ENCODE measurements around the gene INPPL1.

The INPPL1 gene

GRCh38 chr11:72231396-72232259 lies 7.1 kb downstream of the INPPL1 start:
- no peak for DNase-seq (ENCODE audit: low read depth in 2 of 2)

DNA sequence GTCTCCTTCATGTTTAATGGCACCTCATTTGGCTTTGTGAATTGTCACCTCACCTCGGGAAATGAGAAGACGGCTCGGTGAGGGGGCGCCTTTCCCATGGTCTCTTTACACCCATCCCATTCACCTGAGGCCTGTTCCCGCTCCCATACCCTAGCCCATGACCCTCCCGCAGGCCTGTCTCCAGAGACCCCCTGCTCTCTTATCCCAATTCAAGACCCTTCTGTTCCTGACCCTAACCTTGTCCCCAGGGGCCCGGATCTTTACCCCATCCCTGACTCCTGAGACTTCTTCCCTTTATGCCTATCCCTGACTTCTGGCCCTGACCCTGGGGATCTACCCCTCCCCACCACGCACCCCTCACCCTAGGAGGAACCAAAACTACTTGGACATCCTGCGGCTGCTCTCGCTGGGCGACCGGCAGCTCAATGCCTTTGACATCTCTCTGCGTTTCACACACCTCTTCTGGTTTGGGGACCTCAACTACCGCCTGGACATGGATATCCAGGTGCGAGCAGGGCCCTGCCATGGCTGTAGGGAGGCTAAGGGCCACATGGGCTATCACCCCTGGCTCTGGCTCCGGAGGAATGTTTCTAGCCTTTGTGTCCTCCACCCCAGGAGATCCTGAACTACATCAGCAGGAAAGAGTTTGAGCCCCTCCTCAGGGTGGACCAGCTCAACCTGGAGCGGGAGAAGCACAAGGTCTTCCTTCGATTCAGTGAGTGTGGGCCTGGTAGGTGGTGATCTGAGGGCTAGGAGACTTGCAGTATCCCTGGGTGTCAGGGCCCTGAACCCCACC lies 7.9 kb downstream of the INPPL1 start:
- DNase-seq (ENCODE audit: low read depth in 2 of 2) = no peak

- no peak for DNase-seq (ENCODE audit: low read depth in 2 of 2)
These were observed 8.6 kb downstream of the INPPL1 start for GRCh38 chr11:72233056-72233772.

DNA sequence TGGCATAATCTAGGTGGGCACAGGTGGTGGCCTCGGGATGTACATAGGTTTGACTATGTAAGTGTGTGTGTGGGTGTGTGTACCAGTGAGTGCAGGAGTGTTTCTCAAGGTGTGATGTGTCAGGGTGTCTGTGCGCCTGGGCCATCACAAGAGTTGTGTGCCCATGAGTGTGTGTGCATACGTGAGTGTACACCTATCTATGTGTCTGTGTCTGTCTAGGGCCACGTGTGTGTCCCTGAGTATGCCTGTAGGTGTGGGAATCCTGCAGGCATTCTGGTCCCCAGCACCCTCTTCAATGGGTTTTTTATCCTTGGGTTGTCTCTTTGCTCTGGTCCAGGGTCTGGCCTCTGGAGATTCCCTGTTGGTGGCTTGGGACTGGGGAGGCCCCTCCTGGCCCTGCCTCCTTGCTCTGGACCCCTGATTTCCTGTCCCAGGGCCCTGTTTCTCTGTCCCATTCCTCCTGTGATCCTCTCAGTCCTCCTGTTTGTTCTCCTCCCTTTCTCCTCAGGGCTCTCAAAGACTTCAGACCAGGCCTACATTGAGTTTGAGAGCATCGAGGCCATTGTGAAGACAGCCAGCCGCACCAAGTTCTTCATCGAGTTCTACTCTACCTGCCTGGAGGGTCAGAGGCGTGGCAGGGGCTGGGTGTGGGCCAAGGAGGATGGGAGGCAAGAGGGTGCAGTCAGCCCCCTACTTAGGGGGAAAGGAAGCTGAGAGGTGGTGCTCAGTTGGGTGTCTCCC lies 9.4 kb downstream of the INPPL1 start:
- no peak for DNase-seq (ENCODE audit: low read depth in 2 of 2)

DNA sequence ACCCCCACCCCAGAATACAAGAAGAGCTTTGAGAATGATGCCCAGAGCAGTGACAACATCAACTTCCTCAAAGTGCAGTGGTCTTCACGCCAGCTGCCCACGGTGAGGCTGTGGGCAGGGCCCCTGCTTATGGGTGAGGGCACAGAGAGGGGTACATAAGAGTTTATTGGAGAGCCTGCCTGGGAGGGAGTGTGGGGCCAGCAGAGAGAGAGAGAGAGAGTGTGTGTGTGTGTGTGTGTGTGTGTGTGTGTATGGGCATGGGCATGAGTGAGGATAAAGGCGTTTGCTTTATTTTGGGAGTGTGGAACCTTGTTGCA lies 9.9 kb downstream of the INPPL1 start:
- no peak for DNase-seq (ENCODE audit: low read depth in 2 of 2)

- no peak for DNase-seq (ENCODE audit: low read depth in 2 of 2)
These were observed 10.4 kb downstream of the INPPL1 start for GRCh38 chr11:72234920-72235319.

- no peak for DNase-seq (ENCODE audit: low read depth in 2 of 2)
These were observed 10.9 kb downstream of the INPPL1 start for GRCh38 chr11:72235351-72236057.

GRCh38 chr11:72236083-72236697 lies 11.6 kb downstream of the INPPL1 start:
- DNase-seq (ENCODE audit: low read depth in 2 of 2) = no peak

DNA sequence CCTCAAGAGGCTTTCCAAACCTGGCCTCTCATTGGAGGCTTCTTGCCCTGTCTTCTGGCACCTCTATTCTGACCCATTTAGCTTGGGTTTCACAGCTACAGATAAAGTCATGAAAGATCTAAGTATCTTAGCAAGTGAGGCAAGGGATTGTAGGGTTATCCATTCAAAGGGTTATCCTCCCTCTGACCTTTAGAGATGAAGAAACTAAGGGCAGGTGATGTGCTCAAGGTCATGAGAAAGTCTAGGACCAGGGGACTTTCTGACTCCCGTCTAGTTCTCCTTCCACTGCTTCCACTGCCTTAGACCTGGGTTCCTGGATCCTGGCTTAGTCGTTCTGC lies 12.2 kb downstream of the INPPL1 start:
- DNase-seq (ENCODE audit: low read depth in 2 of 2) = no peak

- no peak for DNase-seq (ENCODE audit: low read depth in 2 of 2)
These were observed 12.8 kb downstream of the INPPL1 start for GRCh38 chr11:72237112-72237931.

GRCh38 chr11:72238040-72238450 lies 13.5 kb downstream of the INPPL1 start:
- DNase-seq (ENCODE audit: low read depth in 2 of 2) = no peak

DNA sequence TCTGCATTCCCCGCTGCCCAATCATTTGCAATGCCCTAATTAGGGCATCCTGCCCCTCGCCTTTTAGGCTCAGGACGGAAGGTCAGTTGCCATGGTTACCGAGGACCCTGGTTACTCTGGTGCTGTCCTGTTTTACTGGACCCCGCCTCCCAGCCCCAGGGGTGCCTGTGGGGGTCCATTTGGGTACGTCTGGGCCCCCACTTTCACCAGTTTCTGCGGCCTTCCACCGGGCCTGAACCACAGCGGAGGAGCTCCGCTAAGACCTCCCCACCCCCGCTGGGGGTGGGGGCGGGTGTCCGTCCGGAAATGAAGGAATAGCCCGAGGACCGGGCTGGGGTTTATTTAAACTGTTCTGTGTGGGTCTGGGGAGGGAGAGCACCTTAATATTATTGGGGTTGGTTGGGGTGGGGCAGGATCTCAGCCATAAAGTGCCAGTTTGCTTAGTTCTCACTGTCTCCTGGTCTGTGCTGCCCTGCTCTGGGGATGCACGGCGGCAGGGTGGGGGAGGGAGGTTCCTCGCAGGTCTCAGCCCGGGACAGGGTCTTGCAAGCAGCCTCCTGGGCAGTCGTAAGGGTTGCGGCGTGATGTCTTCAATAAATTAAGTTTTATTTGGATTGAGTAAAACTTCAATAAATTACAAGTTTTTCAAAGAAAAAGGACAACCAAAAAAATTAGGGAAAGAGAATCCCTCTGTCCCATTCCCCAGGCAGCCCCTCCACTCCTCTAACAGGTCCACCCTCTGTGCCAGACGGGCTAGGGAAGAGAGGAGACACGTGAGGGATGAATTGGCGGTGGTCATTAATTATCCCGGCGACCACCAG lies 14.1 kb downstream of the INPPL1 start:
- DNase-seq (ENCODE audit: low read depth in 2 of 2) = no peak

DNA sequence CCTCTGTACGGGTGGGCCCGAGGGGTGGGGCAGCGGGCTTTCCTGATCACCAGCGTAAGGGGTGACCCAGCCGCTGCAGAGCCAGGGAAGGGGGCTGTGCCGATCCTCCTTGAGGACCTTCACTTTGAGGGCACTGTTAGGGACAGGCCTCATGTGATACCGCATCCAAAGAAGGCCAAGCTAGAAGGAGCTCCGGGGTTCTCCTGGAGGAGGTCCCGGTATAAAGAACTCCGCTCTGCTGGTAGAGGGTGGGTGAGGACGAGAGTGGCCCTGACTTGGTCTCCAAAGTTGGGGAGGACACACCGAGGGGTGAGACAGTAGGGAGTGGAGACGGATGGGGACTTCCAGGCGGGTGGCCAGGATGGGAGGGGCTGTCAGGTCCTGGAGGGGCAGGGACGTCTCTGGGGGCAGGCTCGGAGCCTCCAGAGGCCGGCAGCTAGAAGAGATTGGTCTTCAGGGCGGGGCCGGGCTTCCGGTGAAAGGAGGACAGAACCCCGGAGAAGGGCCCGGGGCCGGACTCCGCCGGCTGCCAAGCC lies 14.8 kb downstream of the INPPL1 start:
- no peak for DNase-seq (ENCODE audit: low read depth in 2 of 2)

DNA sequence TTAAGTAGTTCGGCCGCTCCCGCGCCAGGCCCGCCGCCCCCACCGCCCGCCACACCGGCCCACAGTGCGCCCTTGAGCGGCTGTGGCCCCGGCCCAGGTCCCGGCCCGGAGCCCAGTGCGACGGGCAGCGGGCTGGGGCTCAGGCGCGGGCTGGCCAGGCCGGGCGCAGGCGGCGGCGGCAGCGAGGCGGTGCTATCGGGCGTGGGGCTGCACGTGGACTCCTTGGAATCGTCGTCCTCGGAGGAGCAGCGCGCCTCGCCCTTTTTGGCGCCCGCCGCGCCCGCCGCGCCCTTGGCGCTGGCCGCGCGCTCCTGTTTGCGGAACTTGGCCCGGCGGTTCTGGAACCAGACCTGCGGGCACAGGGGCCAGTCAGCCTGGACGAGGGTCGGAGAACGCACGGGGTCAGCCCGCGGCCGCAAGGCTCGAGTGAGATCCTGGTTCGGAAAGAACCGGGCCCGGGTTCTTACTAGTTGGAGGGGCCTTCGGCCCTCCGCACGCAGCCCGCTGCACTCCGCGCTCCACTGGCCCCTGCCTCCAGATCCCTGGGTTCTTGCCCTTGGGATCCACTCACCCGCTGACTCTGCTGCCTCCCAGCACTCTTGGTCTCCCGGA lies 15.4 kb downstream of the INPPL1 start:
- DNase-seq (ENCODE audit: low read depth in 2 of 2) = no peak

- DNase-seq (ENCODE audit: low read depth in 2 of 2) = no peak
These were observed 16.1 kb downstream of the INPPL1 start for GRCh38 chr11:72240461-72241290.

DNA sequence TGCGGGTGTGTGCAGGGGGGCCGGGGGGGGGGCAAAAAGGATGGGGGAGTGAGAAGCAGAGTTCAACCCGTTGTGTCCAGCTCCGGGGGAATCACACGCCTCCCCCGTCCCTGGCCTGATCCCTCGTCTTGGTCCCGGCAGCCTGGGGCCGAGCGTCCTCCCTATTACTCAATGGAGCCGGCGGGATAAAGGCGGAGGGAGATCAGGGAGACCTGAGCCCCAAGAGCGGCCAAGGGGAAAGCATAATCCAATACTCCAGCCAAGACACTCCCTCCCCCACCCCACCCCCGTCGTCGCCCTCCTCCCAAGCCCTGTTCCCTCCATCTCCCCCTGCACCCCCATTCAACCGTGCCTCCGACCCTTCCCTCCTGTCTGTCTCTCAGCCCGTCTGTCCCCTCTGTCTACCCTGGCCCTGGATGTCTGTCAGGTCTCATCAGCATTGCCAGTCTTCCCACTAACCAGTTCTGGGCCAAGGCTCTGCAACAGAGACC lies 16.8 kb downstream of the INPPL1 start:
- no peak for DNase-seq (ENCODE audit: low read depth in 2 of 2)

- no peak for DNase-seq (ENCODE audit: low read depth in 2 of 2)
These were observed 17.6 kb downstream of the INPPL1 start for GRCh38 chr11:72242141-72242540.

All from stimulated activated CD8-positive, alpha-beta memory T cell treated with anti-CD3 and anti-CD28 coated beads, Interleukin-7, amount 100 ng/mL, for 4 hours (primary cell).